Naive thymus-derived CD4-positive, alpha-beta T cell (primary cell): Measurements from ENCODE around the gene PATL2. TPM values are rescaled to one million over a fixed set of nuclear protein-coding genes. Genes with fewer than 3 reads are reported as not detected.
"Not testable (repeated sequence)": the region's sequence is repeated elsewhere in the genome, so short reads cannot be mapped to it uniquely, and the experiment has no call there.

Source experiments
- ATAC-seq: fragments of 150-1000 bp; cut with Tn5 transposase; 2 replicates; pipeline ENCODE4 v1.10.0; 2021; ENCODE audit warnings: mild to moderate bottlenecking, moderate library complexity
- CTCF ChIA-PET: fragments of 350-600 bp; sonication (Branson Sonifier 250); formaldehyde crosslinking; loops from one replicate; lab custom pipeline; 2021; ENCODE audit warnings: antibody characterized with exemption; lab: Charles Lee
- POLR2A ChIA-PET: fragments of 350-600 bp; sonication (Branson Sonifier 250); formaldehyde crosslinking; loops from one replicate; lab custom pipeline; 2021; ENCODE audit warnings: antibody characterized with exemption, inconsistent platforms; lab: Charles Lee
- DNase-seq, 9 donors: peaks; one replicate each; pipeline versions ENCODE4 v3.0.0 to v3.0.0-alpha.2; 2020 to 2022; ENCODE audit warnings: mixed read lengths in 1 of 9
- H3K27ac ChIP-seq: one replicate; pipeline ENCODE4 v1.7.0; 2013; ENCODE audit warnings: mild to moderate bottlenecking, low read depth, low read length, moderate library complexity
- H3K27me3 ChIP-seq, 2 donors: one replicate each; pipeline ENCODE4 v1.7.0; 2013; ENCODE audit warnings: low read length in 2 of 2, mild to moderate bottlenecking in 2 of 2, moderate library complexity in 2 of 2; ENCODE audit not compliant: control insufficient read depth in 2 of 2, insufficient read depth in 2 of 2
- H3K36me3 ChIP-seq, 3 experiments: 1 replicate in 2 of 3; 2 replicates in 1 of 3; pipeline ENCODE4 v1.7.0; 2013; ENCODE audit warnings: low read length in 3 of 3, mild to moderate bottlenecking in 3 of 3, moderate library complexity in 1 of 3; ENCODE audit not compliant: insufficient read depth in 3 of 3, control insufficient read depth in 2 of 3
- H3K4me1 ChIP-seq, 2 donors: one replicate each; pipeline ENCODE4 v1.7.0; 2013; ENCODE audit warnings: low read length in 2 of 2, mild to moderate bottlenecking in 2 of 2, moderate library complexity in 1 of 2; ENCODE audit not compliant: control insufficient read depth in 2 of 2, insufficient read depth in 2 of 2
- H3K4me3 ChIP-seq: 2 replicates; pipeline ENCODE4 v1.7.0; 2013; ENCODE audit warnings: mild to moderate bottlenecking, low read length
- H3K9me3 ChIP-seq, 3 experiments: 1 replicate in 2 of 3; 2 replicates in 1 of 3; pipeline ENCODE4 v1.7.0; 2013; ENCODE audit warnings: low read length in 3 of 3; ENCODE audit not compliant: control insufficient read depth in 2 of 3
- H3K27ac Mint-ChIP-seq, 9 donors: one replicate each; pipeline ENCODE4 v1.8.0; 2020 to 2022; ENCODE audit warnings: mixed read lengths in 9 of 9, mild to moderate bottlenecking in 8 of 9, moderate library complexity in 5 of 9, inconsistent platforms in 2 of 9
- H3K27me3 Mint-ChIP-seq, 5 donors: one replicate each; pipeline ENCODE4 v1.8.0; 2021 to 2022; ENCODE audit warnings: mixed read lengths in 5 of 5, mild to moderate bottlenecking in 1 of 5
- H3K36me3 Mint-ChIP-seq, 5 donors: one replicate each; pipeline ENCODE4 v1.8.0; 2020 to 2022; ENCODE audit warnings: mixed read lengths in 5 of 5, mild to moderate bottlenecking in 3 of 5, inconsistent platforms in 1 of 5
- H3K4me1 Mint-ChIP-seq, 7 donors: one replicate each; pipeline ENCODE4 v1.8.0; 2020 to 2022; ENCODE audit warnings: mixed read lengths in 7 of 7, mild to moderate bottlenecking in 3 of 7, inconsistent platforms in 1 of 7
- H3K4me3 Mint-ChIP-seq, 10 donors: one replicate each; pipeline ENCODE4 v1.8.0; 2020 to 2022; ENCODE audit warnings: mild to moderate bottlenecking in 10 of 10, mixed read lengths in 10 of 10, moderate library complexity in 6 of 10, inconsistent platforms in 2 of 10
- H3K9me3 Mint-ChIP-seq, 11 donors: one replicate each; pipeline ENCODE4 v1.8.0; 2020 to 2022; ENCODE audit warnings: mixed read lengths in 11 of 11, mild to moderate bottlenecking in 4 of 11, inconsistent platforms in 1 of 11, moderate library complexity in 1 of 11
- intact Hi-C, 2 donors: fragments of 100-400 bp; cut with micrococcal nuclease; formaldehyde crosslinking; loops; one replicate each; pipeline ENCODE4 v1.15.1; 2023
- polyA plus RNA-seq, 2 donors: library from polyadenylated mRNA; unstranded; fragments of 300-500 nt; fragmentation: Illumina TruSeq; gene quantifications; one replicate each; pipeline ENCODE4 v1.2.3, GENCODE V29; 2021
- total RNA-seq, 6 experiments: library from RNA in 5 of 6; stranded (reverse) in 5 of 6; gene quantifications; 1 replicate in 5 of 6; 2 replicates in 1 of 6; pipeline ENCODE4 v1.2.3 and lab custom pipeline; 2021 to 2026

Gene PATL2
- total and polyA plus RNA-seq, 7 experiments from 2014 or later: 11.4 to 83.8 (median 46.7) TPM

- Mint-ChIP-seq H3K4me1 (peaks cover 6 to 20% (median 14%) of the 10 kb centered on the region in 7 donors), H3K9me3 (no peaks in the 10 kb centered on the region), H3K4me3 (no peak overlapping the region), H3K36me3 (peaks cover 0 to 49% (median 31%) of the 10 kb centered on the region in 5 donors), H3K27ac (no peak overlapping the region), H3K27me3 (no peaks in the 10 kb centered on the region)
- H3K27me3 ChIP-seq: no peaks in the 10 kb centered on the region
- ATAC-seq (no peak), DNase-seq (no peak)
- CTCF ChIA-PET: interaction anchor here (0.9 kb wide), 1 partner anchor 99 kb away, joined by 3 read pairs; the partner anchor contains the start of gene TRIM69
- POLR2A ChIA-PET: no interaction called here
- H3K4me1 ChIP-seq: no peaks in the 10 kb centered on the region
- H3K36me3 ChIP-seq: peaks cover 7 to 39% (median 11%) of the 10 kb centered on the region in 3 experiments
- no peak overlapping the region for H3K27ac ChIP-seq
- no peaks in the 10 kb centered on the region for H3K9me3 ChIP-seq
- intact Hi-C loops: loop anchor here in 1 of 2 donors (2.0 kb wide), 1 partner anchor 14 kb away; no protein-coding TSS in a partner anchor
- H3K4me3 ChIP-seq: no peak overlapping the region
Measured at GRCh38 chr15:44636976-44637375, 74.1 kb downstream of the PATL2 start.

- intact Hi-C loops: loop anchor here in 1 of 2 donors (5.0 kb wide), 1 partner anchor 36 kb away; no protein-coding TSS in a partner anchor
- Mint-ChIP-seq H3K9me3 (no peaks in the 10 kb centered on the region), H3K4me1 (peaks cover 0 to 11% (median 5%) of the 10 kb centered on the region in 7 donors), H3K27me3 (no peaks in the 10 kb centered on the region), H3K36me3 (peaks cover 2 to 56% (median 32%) of the 10 kb centered on the region in 5 donors), H3K27ac (peak overlapping the region in 4 of 9 donors; percentile 48 to 81 (median 56)), H3K4me3 (peak overlapping the region in 1 of 10 donors; percentile 51)
- Histone ChIP-seq H3K27ac (no peak overlapping the region), H3K9me3 (no peaks in the 10 kb centered on the region), H3K36me3 (peaks cover 12 to 58% (median 20%) of the 10 kb centered on the region in 3 experiments), H3K27me3 (no peaks in the 10 kb centered on the region), H3K4me3 (no peak overlapping the region), H3K4me1 (no peaks in the 10 kb centered on the region)
- ChIA-PET CTCF (interaction anchor here (0.6 to 1.1 kb wide), 2 partner anchors 10 to 105 kb away, joined by 3 to 4 read pairs; no protein-coding TSS in a partner anchor), POLR2A (interaction anchor here (0.6 to 1.7 kb wide), 6 partner anchors 15 to 95 kb away, joined by 3 to 5 read pairs (median 3); no protein-coding TSS in a partner anchor)
- ATAC-seq (no peak), DNase-seq (no peak)
Measured at GRCh38 chr15:44633603-44634002, 77.5 kb downstream of the PATL2 start.

- H3K27ac ChIP-seq: not testable (repeated sequence)
Measured at GRCh38 chr15:44625286-44625685, 85.8 kb downstream of the PATL2 start.

GRCh38 chr15:44623178-44623577 lies 87.9 kb downstream of the PATL2 start:
- H3K9me3 Mint-ChIP-seq: no peaks in the 10 kb centered on the region
- H3K27me3 Mint-ChIP-seq: no peaks in the 10 kb centered on the region
- Histone ChIP-seq H3K27ac (no peak overlapping the region), H3K4me3 (no peak overlapping the region), H3K4me1 (no peaks in the 10 kb centered on the region), H3K9me3 (no peaks in the 10 kb centered on the region), H3K27me3 (no peaks in the 10 kb centered on the region), H3K36me3 (peaks cover 7 to 54% (median 10%) of the 10 kb centered on the region in 3 experiments)
- peaks cover 8 to 54% (median 35%) of the 10 kb centered on the region in 5 donors for H3K36me3 Mint-ChIP-seq
- ATAC-seq (no peak), DNase-seq (no peak)
- POLR2A ChIA-PET: no interaction called here
- peak overlapping the region in 4 of 9 donors; percentile 16 to 57 (median 45) for H3K27ac Mint-ChIP-seq
- intact Hi-C loops: no loop called here
- peaks cover 6 to 14% (median 9%) of the 10 kb centered on the region in 7 donors for H3K4me1 Mint-ChIP-seq
- H3K4me3 Mint-ChIP-seq: no peak overlapping the region
- CTCF ChIA-PET: no interaction called here

More at GRCh38 chr15:44625286-44625685, 85.8 kb downstream of the PATL2 start:
- H3K4me1 ChIP-seq, H3K27me3 Mint-ChIP-seq, intact Hi-C loops, H3K9me3 ChIP-seq, H3K27me3 ChIP-seq, DNase-seq, ATAC-seq, H3K4me3 ChIP-seq, H3K9me3 Mint-ChIP-seq: not testable (repeated sequence)
- Mint-ChIP-seq H3K36me3 (peaks cover 8 to 67% (median 38%) of the 10 kb centered on the region in 5 donors), H3K4me1 (peaks cover 6 to 14% (median 9%) of the 10 kb centered on the region in 7 donors), H3K4me3 (peak overlapping the region in 1 of 10 donors; percentile 45), H3K27ac (peak overlapping the region in 3 of 9 donors; percentile 21 to 41 (median 38))
- POLR2A ChIA-PET: interaction anchor here (0.6 to 1.0 kb wide), 3 partner anchors 67 to 105 kb away, joined by 3 to 4 read pairs (median 3); partner anchors contain the start of genes B2M and PATL2
- H3K36me3 ChIP-seq: peaks cover 13 to 68% (median 16%) of the 10 kb centered on the region in 3 experiments
- CTCF ChIA-PET: interaction anchor here (0.6 kb wide), 1 partner anchor 110 kb away, joined by 4 read pairs; no protein-coding TSS in a partner anchor

- Mint-ChIP-seq H3K36me3 (peaks cover 14 to 47% (median 31%) of the 10 kb centered on the region in 5 donors), H3K4me3 (no peak overlapping the region), H3K27me3 (no peaks in the 10 kb centered on the region), H3K4me1 (peaks cover 0 to 6% (median 0%) of the 10 kb centered on the region in 7 donors), H3K9me3 (no peaks in the 10 kb centered on the region), H3K27ac (no peak overlapping the region)
- Histone ChIP-seq H3K4me3 (no peak overlapping the region), H3K9me3 (no peaks in the 10 kb centered on the region), H3K36me3 (peaks cover 6 to 60% (median 10%) of the 10 kb centered on the region in 3 experiments), H3K4me1 (no peaks in the 10 kb centered on the region), H3K27ac (no peak overlapping the region), H3K27me3 (no peaks in the 10 kb centered on the region)
- intact Hi-C loops: no loop called here
- DNase-seq (no peak), ATAC-seq (no peak)
- ChIA-PET CTCF (interaction anchor here (1.0 kb wide), 1 partner anchor 11 kb away, joined by 6 read pairs; no protein-coding TSS in a partner anchor), POLR2A (interaction anchor here (1.3 kb wide), 1 partner anchor 8 kb away, joined by 3 read pairs; no protein-coding TSS in a partner anchor)
Measured at GRCh38 chr15:44620081-44620480, 91.0 kb downstream of the PATL2 start.

GRCh38 chr15:44616974-44617373 lies 94.1 kb downstream of the PATL2 start:
- peaks cover 0 to 5% (median 0%) of the 10 kb centered on the region in 7 donors for H3K4me1 Mint-ChIP-seq
- ATAC-seq (no peak), DNase-seq (no peak)
- intact Hi-C loops: no loop called here
- peaks cover 14 to 61% (median 27%) of the 10 kb centered on the region in 3 experiments for H3K36me3 ChIP-seq
- POLR2A ChIA-PET: no interaction called here
- H3K4me3 Mint-ChIP-seq: no peak overlapping the region
- no peak overlapping the region for H3K4me3 ChIP-seq
- no peaks in the 10 kb centered on the region for H3K27me3 Mint-ChIP-seq
- no peak overlapping the region for H3K27ac ChIP-seq
- no peaks in the 10 kb centered on the region for H3K27me3 ChIP-seq
- peaks cover 17 to 49% (median 36%) of the 10 kb centered on the region in 5 donors for H3K36me3 Mint-ChIP-seq
- CTCF ChIA-PET: no interaction called here
- no peaks in the 10 kb centered on the region for H3K9me3 Mint-ChIP-seq
- H3K27ac Mint-ChIP-seq: peak overlapping the region in 4 of 9 donors; percentile 7 to 27 (median 24)
- H3K4me1 ChIP-seq: no peaks in the 10 kb centered on the region
- H3K9me3 ChIP-seq: no peaks in the 10 kb centered on the region
